IPS DF 19.7 (cell line): ENCODE measurements around the gene KLF13.

Experiments used
- DNase-seq: peaks from one replicate; pipeline ENCODE4 v3.0.0-alpha.2; 2013; ENCODE audit warnings: low read depth, low spot score

The KLF13 gene

DNA sequence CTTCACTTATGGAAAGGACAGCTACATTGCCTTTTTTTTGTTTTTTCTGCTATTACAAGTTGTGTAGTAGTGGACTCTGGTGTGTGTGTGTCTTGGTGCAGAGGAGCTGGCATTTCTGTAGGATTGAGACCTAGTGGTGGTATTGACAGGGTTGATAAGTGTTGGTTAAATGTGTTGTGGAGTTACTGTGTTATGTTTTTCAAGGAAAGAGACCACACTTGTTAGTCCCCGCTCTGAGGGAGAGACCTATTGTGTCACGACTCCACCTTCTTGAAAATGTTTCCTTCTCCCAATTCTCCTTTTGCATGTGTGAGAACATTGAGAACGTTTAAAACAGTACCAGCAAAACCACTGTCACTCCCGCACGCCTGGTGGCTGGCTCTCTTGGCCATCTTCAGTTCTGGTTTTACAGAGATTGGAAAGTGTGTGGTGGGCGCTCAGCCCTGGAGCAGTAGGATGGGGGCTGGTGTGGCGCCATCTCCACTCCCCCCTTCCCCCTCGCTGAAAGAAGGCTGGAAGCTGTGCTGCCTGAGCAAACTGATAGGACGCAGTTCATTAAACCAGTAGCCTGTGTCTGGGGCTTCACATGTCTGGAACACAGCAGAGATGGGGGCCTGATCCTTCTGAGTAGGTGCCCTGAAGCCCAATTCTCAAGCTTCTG, 5.5 kb downstream of the KLF13 start:
- DNase-seq = no peak

DNA sequence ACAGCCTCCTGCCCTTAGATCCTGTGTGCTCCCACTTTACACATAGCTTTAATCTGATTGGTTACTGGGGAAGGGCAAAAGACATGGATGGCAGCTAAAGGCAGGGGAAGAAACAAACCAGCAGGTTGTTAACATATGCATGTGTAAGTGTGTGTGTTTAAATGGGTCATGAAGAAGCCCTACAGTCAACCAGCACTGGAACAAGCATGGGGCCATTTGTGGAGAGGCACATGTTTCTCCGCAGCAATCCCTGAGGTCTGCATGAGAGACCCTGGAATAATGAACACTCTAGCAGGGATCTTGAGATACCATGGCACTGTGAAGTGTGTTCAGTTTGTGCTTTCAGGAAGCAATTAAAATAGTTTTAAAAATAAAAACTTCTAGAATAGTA, 6.0 kb downstream of the KLF13 start:
- no peak for DNase-seq

DNA sequence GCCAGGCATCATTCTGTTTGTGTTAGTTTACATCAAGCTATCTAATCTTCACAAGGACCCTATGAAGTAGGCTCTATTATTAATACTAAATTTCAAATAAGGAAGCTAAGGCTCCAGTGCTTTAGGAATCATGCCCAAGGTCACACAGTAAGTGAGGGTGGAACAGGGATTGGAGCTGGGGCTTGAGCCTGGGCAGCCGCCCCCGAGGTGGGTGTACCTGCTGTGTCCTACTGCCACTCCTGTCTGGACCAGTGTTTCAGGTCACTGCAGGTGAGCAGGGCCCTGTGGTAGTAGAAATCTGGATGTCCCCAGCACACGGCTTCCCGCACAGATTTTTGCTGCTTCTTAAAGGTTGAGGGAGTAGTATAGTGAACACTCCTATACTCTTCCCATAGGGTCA, 6.5 kb downstream of the KLF13 start:
- no peak for DNase-seq

DNA sequence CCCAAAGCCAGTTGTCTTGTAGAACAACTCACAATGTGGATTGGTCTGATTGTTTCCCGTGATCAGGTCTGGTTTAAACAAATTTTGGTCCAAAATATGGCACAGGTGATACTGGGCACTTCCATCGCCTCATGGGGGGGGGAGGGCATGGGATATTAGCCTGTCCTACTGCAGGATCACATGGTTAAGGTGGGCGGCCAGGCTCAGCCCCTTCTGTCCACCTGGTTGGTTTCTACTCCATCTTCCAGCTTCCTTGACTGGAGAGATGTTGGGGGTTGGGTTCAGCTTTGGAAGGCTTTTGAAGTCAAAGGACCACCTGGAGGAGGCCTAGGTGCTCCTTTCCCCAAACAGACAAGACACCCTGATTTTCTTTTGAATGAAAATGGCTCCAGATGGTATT, 7.2 kb downstream of the KLF13 start:
- no peak for DNase-seq

DNA sequence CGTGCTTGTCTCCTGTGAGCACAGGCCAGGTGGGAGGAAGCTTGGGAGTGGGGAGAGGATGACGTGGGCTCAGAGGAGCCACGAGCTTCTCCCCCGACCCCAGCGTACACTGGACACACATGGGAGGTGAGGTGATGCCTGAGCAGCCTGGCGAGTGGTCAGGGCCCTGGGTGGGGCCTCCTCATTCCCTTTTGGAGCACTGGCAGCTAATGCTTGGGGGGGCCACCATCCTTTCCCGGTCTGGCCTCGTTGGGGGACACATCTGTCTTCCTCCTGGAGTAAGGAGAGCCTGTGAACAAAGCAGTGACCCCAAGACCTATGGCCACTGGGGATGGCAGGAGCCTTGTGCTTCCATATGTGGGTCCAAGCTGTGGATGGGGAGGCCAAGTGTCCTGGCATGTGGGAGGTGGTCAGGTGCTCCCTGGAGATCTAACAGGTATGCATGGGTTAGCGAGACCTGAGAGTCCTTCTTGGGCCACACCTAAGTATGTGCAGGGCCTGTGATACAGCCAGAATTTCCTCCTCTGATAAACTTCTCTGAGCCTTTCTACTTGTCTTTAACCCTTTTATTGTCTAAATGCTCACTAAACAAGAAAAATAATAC, 9.5 kb downstream of the KLF13 start:
- no peak for DNase-seq

DNA sequence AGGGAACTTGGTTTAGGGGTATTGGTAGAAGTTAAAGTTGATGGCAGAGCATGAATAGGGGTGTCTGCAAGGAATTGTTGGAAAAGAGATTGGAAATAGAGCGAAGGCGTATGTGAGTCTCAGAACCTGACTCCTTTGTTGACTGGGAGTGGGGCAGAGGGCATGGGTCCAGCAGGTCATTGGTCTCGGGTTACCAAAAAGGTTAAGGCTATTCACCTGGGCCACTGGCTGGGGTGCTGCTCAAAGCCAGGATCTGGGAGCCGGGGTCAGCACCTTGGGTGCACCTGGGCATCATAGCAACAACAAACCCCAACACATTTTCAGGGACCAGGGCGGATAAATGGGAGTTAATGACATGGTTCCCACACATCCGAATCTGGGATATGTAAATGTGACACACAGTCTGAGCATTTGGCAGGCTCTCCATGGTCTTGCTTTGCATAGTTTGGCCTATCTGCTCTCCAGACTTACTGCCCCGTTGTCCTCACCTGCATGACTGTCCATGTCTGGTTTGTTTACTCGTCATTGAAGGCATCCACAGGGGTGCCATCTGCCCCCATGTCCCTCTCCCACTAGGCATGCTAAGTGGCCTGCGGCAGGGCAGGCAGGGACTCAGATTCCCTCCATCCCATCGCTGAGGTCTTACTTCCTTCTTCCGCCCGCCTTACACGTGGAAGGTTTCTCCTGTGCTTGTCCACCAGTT, 10.1 kb downstream of the KLF13 start:
- DNase-seq = no peak

DNA sequence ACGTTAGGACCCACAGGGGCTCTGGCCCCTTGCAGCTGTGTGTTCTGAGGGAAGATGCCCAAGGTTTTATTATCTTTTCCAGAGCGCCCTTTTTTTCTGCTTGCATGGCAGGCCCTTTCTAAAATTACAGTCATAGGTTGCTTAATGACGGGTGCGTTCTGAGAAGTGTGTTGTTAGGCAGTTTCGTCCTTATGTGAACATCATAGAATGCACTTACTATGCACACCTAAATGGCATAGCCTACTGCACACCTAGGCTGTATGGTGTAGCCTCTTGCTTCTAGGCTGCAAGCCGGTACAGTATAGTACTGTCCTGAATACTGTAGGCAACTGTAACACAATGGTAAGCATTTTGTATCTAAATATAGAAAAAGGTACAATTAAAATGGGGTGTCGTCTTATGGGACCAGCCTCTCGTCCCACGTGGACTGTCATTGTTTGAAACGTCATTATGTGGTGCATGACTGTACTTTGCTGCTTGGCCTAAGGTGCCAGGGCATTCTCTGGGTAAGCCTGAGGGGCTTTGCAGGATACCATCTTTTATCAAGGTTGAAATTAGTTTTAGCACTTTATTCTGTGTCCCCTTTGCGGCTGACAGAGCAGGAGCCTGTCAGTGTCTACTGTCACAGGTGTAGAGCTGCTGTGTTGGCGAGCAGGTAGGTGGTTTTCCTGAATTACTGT, 10.9 kb downstream of the KLF13 start:
- DNase-seq = no peak

DNA sequence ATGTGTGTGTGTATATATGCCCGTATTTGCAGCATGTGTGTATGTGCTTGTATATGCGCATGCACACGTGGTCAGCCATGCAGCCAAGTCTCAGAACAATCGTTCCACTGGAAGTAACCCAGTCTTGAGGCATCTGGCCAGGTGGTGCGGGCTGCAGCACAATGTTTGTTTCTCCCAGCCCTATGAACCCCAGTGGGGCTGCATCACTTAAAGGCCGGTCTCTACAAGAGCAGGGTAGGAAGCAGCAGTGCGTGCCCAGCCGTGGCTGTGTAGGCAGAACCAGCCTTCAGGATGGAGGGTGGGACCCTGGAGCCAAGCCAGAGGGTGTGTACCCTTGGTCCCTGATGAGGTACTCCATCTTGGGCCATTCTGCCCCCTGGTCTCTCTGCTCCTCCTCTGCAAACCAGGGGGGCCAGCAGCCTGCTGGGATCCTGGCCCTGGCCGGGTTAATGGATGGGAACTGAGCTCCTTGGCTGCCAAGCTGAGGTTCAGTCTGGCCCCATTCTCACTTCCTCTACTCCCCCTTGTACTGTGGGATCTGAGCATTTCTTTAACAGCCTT, 11.8 kb downstream of the KLF13 start:
- DNase-seq = no peak

DNA sequence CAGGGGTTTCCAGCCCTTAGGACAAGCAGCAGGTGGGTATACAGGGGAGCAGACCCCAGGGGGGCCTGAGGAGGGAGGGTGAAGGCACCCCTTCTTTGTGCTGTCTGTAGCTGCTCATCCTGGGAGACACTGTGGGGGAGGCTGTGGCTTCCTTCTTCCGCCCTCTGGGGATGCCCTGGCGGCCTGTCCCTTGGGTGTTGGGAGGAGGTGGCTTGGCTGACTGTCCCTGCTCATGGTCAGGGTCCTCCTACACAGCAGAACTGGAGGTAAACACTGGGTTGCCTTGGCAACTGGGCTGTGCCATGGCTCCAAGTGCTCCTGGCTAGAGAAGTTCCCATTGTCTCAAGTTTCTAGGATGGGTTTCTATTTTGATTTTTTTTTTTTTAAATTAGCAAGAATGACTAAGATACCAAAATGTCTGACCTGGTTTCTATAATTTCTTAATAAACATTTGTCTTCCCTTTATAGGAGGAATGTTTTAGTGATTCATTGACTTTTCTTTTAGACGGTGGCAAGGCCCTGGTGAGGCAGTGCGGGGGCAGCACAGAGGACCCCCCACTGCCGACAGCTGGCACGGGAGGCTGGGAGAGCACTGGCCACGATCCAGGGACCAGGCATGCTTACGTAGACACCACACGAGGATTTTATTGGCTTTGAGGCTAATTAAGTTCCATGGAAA, 12.4 kb downstream of the KLF13 start:
- no peak for DNase-seq

DNA sequence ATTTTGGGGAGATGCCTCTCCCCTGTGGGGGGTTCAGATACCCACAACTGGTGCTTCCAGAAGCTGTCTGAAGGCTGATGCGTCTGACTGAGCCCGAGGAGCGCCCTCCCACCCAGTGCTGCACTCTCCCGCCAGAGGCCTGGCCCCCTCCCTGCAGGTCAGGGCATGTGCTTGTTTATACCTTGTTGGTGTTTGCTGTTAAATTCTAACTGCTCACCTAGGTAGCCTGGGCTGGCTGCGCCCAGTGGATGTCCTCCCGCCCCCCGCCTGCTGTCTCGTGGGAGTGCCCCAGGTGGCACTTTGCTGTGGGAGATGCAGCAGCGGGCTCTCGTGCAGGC, 12.9 kb downstream of the KLF13 start:
- no peak for DNase-seq

DNA sequence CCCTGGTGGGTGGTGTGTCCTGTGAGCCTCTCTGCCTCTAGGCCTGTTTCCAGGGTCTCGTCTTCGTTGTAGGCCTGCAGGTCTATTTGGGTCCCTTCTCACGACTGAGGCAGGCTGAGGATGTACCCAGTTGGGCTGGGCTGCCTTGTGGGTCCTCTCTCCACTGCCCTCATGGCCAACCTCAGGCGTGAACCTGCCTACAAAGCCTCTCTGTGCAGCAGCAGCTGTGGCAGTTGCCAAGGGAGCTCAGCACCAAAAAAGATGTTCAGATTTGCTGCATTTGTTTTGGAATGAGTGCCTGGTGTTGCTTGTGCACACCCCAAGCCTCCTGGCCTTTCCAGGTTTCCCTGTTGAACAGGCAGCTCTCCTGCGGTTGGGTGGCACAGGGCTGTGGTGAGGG, 13.4 kb downstream of the KLF13 start:
- DNase-seq = no peak

DNA sequence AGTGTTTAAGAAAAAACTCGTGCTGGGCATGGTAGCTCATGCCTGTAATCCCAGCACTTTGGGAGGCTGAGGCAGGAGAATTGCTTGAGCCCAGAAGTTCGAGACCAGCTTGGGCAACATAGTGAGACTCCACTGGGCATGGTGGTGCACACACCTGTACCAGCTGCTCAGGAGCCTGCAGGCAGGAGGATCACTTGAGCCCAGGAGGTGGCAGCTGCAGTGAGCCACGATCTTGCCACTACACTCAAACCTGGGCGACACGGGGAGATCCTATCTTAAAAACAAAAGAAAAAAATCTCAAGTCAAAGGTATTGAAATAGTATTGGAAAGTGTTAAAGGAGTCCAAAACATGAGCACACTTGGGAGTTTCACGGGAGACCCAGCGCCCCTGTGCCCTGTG, 14.0 kb downstream of the KLF13 start:
- DNase-seq = no peak

DNA sequence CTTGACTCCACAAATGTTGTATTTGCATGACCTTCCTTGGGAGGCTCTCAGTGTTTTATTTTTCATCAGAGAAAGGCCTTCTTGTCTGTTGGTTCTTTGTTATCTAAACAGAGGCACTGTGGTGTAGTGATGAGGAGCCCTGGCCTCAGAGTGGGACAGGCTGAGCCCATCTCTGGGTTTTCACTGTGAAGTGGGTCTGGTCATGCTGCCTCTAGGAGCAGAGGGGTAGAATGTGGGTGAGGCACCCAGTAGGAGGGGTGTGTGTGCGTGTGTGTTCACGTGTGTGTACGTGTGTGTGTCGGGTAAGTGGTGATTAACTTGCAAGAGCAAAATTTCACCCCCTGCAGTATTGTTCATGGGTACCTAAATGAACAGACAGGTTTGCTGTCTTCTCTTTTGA, 14.4 kb downstream of the KLF13 start:
- DNase-seq = no peak

DNA sequence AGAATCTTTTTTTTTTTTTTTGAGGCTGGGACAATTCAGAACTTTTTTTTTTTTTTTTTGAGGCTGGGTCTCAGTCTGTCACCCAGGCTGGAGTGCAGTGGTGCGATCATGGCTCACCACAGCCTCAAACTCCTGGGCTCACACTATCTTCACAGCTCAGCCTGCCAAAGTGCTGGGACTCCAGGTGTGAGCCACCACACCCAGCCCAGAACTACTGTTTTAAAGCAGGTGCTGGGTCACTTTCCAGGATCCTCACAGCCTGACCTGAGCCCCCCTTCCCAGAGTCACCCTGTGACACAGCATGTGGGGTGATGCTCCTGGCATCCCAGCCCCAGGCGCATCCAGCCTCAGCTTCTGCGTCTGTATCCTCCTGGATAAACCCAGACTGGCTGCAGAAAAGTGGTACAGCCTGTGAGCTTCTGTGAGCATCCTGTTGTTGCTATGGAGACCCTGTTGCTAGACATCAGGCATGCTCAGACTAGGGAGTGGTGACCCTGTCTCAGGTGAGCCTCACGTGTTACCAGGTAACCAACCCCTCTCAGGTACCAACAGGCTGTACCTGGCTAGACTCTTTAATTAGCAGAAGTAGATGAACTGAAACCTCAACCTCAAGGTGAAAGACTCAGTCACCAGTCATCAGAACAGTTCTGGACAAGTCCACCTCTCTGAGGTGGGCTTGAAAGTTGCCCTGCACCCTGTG, 15.0 kb downstream of the KLF13 start:
- no peak for DNase-seq

DNA sequence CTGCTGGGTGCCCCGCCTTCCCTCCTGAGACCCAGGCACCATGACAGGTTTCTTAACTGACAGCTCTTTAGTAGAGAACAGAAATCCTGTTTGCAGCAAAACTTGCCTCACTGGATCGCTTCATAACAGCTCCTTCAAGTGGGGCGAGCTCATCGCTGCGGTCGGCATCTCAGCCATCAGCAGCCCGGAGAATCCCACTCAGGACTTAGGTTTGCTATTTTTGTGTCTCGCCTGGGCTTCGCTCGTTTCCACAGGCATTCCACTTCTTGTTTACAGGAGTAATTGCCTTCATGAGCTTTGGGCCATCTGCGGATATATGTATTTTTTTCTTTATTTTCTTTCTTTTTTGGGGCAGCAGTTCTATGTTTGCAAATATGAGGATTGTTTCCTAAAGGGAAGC, 15.7 kb downstream of the KLF13 start:
- no peak for DNase-seq

DNA sequence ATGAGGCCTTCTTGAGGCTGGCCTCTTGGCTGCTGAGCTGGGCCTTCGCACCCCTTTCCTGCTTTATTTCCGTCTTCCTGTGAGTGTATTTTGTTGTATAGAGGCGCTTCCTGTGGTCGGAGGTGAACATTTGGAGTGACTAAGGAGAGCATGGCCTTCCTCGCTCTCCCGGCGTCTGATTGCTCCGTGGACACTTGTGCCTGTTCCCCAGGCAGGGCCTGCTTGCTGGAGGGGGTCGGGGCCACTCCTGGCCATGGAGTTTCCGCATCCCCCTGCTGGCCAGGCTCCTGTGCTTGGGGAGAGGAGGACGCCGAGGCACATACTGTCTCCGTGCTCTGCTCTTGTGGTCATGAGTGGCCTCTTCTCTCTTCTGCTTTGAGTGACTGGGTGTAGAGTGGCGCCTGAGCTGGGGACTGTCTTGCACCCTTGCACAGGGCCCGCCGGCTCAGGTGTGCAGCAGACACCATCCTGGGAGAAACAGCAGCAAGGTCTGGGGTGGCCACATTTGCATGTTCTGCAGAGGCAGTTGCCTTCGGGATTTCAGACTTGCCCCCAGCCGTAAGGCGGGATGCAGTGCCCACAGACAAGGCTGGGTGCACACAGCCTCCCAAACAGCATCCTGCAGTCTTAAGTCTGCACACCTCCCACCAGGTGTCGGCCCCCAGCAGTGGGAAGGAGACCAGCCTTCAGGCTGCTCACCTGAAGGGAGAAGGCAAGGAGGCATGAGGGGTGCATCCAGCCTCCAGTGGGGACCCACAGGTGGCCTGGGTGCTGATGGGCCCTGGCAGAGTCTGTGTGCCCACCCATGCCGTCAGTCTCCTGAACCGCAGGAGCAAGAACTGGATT, 16.4 kb downstream of the KLF13 start:
- DNase-seq = no peak

DNA sequence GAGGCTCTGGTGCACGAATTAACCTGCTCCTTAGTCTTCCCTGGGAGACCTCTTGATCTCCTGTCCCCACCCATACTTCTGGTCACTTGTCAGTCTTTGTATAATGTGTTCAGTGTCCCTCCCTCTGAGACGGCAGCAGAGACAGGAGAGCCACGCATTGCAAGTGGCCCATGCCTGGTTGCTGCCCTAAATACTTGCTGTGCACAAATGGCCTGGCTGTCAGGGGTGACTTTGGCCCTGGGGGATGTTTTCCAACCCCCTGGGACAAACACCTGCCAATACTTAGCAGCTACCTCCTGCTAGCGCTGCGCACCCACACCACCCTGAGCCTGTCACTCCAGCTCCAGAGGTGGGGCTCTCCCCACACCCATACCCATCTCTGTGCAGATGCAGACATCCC, 17.2 kb downstream of the KLF13 start:
- DNase-seq = no peak

DNA sequence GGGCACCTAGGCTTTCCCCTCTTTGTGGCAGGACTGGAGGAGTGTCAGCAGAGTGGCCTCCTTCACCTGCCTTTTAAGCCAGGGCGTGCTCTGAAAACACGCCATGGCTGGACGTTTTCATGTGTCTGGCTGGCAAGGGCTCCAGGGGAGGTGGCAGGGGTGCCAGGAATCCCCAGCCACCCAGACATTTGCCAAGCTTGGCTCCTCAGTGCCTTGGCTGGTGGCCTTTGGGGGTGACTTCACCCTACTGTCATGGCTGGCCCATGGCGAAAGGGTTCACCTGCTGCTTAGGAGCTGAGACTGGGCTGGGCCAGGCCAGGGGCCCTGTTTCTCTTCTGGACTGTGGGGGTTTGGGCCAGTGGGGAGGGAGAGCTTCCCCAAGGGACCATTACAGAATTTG, 17.6 kb downstream of the KLF13 start:
- DNase-seq = no peak

DNA sequence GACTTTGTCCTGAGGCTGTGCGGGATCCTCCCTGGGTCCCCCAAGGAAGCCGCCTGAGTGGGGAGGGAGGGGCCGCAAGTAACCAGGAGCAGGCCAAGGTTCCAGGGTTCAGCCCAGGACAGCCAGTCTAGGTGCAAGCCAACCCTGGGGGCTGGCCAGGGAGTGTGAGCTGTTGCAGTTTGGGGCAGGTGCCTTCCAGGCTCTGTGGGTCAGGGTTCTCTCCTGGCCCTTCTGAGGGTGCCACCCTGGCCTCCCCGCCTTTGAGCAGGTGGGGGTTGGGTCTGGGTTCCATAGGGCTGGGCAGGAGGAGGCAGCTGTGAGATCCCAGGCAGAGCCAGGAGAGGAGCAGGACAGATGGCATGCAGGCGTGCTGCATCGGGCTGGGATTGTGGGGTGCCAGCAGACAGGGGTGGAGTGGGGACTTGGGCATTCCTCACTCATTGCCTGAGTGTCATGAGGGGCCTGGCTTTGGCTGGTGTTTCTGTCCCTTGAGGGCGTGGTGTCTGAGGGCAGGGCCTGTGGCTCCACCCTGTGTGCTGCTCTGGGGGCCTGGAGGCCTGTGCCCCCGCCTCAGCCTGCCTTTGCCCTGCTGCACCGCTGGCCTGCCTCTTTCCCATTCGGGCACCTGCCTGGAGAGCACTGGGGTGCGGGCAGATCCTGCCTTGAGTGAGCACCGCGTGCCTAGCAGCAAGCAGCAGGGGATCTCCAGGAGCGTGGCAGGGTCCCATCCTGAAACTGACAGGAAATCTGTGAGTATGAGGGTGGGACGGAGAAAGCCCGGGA, 18.4 kb downstream of the KLF13 start:
- no peak for DNase-seq
